ENCODE data around the gene NRIP1.

GRCh38 chr21:14916676-14917141 is 148.1 kb downstream of the NRIP1 start:
- TF ChIP-seq EZH2 (IDR thresholded peaks at IDR 0.05) (no peak), FOXP2 (optimal IDR thresholded peaks at IDR 0.05; ENCODE audit: control extremely low read depth, extremely low read length, insufficient read depth) (no peak), POLR2AphosphoS5 (IDR thresholded peaks at IDR 0.05; ENCODE audit: borderline replicate concordance, low read depth, low read length) (no peak)
